HepG2 (cell line): ENCODE measurements around the gene NECAB2. TPM values are rescaled to one million over a fixed set of nuclear protein-coding genes. Genes with fewer than 3 reads are reported as not detected.

Source experiments
- BHLHE40 ChIP-seq: IDR thresholded peaks from 2 replicates; pipeline ENCODE4 v1.6.1; 2011; ENCODE audit warnings: low read length, improper control_type of control experiment
- CREM ChIP-seq, 2 experiments: sonication (generic) in 1 of 2; formaldehyde crosslinking in 1 of 2; IDR thresholded peaks; 2 replicates each; pipeline versions ENCODE4 v1.4.0 to v1.6.1; 2016 to 2020; ENCODE audit warnings: antibody characterized with exemption in 1 of 2, mild to moderate bottlenecking in 1 of 2, missing genetic modification reagents in 1 of 2
- HMGA1 ChIP-seq: sonication (generic); formaldehyde crosslinking; conservative IDR thresholded peaks from 2 replicates; pipeline ENCODE4 v1.4.0; 2020; ENCODE audit warnings: missing genetic modification reagents
- MATR3 ChIP-seq: sonication (generic); formaldehyde crosslinking; IDR thresholded peaks from 2 replicates; pipeline ENCODE4 v1.4.0; 2020; ENCODE audit warnings: missing genetic modification reagents
- NFE2 ChIP-seq: sonication (generic); formaldehyde crosslinking; IDR thresholded peaks from 2 replicates; pipeline ENCODE4 v1.4.0; 2020; ENCODE audit warnings: missing genetic modification reagents
- RXRA ChIP-seq: sonication (generic); formaldehyde crosslinking; IDR thresholded peaks from 2 replicates; pipeline ENCODE4 v1.5.1; 2020; ENCODE audit warnings: missing genetic modification reagents
- SKIL ChIP-seq: sonication (generic); formaldehyde crosslinking; IDR thresholded peaks from 2 replicates; pipeline ENCODE4 v1.8.0; 2022; ENCODE audit warnings: missing genetic modification reagents, mild to moderate bottlenecking, moderate library complexity, borderline replicate concordance
- polyA plus RNA-seq, 8 experiments: library from polyadenylated mRNA; depleted of rRNA in 3 of 8; stranded (reverse) in 7 of 8; unstranded in 1 of 8; fragments of >200 nt; fragmentation: Illumina TruSeq in 4 of 8; extraction: Trizol in 4 of 8; gene quantifications; 2 replicates each; pipeline versions ENCODE4 v1.2.1 to v1.2.3, GENCODE V29; 2011 to 2016; ENCODE audit warnings: low read depth in 4 of 8, missing spikeins in 1 of 8, mixed read lengths in 1 of 8; ENCODE audit not compliant: insufficient read depth in 1 of 8
- total RNA-seq, 5 experiments: library from RNA; depleted of rRNA; stranded (reverse); fragments of >200 nt; fragmentation: Illumina TruSeq; extraction: Trizol; gene quantifications; 2 replicates each; pipeline ENCODE4 v1.2.3, GENCODE V29; 2016; ENCODE audit warnings: low read depth in 1 of 5
- TF ChIP-seq, protein P1 (sequence below): sonication (generic); formaldehyde crosslinking; conservative IDR thresholded peaks from 2 replicates; pipeline ENCODE4 v1.4.0; 2020; ENCODE audit warnings: mild to moderate bottlenecking, missing genetic modification reagents, moderate library complexity
- TF ChIP-seq, protein P2 (sequence below): sonication (generic); formaldehyde crosslinking; IDR thresholded peaks from 2 replicates; pipeline ENCODE4 v1.4.0; 2020; ENCODE audit warnings: missing genetic modification reagents, borderline replicate concordance

NECAB2 gene
- total and polyA plus RNA-seq, 2 of the 13 experiments (the other 11 are each of a cell fraction or from before 2014, with no cell fraction given) = 0.21 to 0.49 TPM

- TF ChIP-seq MATR3 (CRISPR knock-in tag) (no peak), BHLHE40 (peak; percentile 53), CREM (IDR thresholded peaks at IDR 0.05) (peak; percentile 42), CREM (CRISPR knock-in tag; IDR thresholded peaks at IDR 0.05) (no peak), HMGA1 (no peak), NFE2 (CRISPR knock-in tag) (no peak), SKIL (CRISPR knock-in tag) (0 out of 2 replicates have a peak, but pooled peaks have one; percentile 26), RXRA (peak; percentile 54; the same call in 1 of the 2 replicates)
- TF ChIP-seq, protein P1, sequence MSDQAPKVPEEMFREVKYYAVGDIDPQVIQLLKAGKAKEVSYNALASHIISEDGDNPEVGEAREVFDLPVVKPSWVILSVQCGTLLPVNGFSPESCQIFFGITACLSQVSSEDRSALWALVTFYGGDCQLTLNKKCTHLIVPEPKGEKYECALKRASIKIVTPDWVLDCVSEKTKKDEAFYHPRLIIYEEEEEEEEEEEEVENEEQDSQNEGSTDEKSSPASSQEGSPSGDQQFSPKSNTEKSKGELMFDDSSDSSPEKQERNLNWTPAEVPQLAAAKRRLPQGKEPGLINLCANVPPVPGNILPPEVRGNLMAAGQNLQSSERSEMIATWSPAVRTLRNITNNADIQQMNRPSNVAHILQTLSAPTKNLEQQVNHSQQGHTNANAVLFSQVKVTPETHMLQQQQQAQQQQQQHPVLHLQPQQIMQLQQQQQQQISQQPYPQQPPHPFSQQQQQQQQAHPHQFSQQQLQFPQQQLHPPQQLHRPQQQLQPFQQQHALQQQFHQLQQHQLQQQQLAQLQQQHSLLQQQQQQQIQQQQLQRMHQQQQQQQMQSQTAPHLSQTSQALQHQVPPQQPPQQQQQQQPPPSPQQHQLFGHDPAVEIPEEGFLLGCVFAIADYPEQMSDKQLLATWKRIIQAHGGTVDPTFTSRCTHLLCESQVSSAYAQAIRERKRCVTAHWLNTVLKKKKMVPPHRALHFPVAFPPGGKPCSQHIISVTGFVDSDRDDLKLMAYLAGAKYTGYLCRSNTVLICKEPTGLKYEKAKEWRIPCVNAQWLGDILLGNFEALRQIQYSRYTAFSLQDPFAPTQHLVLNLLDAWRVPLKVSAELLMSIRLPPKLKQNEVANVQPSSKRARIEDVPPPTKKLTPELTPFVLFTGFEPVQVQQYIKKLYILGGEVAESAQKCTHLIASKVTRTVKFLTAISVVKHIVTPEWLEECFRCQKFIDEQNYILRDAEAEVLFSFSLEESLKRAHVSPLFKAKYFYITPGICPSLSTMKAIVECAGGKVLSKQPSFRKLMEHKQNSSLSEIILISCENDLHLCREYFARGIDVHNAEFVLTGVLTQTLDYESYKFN (CRISPR knock-in tag) = peak; percentile 37; the same call in 1 of the 2 replicates
- TF ChIP-seq, protein P2, sequence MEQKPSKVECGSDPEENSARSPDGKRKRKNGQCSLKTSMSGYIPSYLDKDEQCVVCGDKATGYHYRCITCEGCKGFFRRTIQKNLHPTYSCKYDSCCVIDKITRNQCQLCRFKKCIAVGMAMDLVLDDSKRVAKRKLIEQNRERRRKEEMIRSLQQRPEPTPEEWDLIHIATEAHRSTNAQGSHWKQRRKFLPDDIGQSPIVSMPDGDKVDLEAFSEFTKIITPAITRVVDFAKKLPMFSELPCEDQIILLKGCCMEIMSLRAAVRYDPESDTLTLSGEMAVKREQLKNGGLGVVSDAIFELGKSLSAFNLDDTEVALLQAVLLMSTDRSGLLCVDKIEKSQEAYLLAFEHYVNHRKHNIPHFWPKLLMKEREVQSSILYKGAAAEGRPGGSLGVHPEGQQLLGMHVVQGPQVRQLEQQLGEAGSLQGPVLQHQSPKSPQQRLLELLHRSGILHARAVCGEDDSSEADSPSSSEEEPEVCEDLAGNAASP = peak; percentile 29; the same call in 1 of the 2 replicates
Observed at GRCh38 chr16:83945587-83945986, 22.5 kb upstream of the NECAB2 start (continued).
